Inflammatory macrophage treated with lipopolysaccharide for 4 hours (primary cell): ENCODE measurements around the gene RPS3.

ENCODE experiments used
- DNase-seq: peaks from one replicate; pipeline ENCODE4 v3.0.0-alpha.2; 2020

The RPS3 gene

GRCh38 chr11:75436806-75437205 is 37.5 kb downstream of the RPS3 start:
- DNase-seq: no peak

- DNase-seq: no peak
Measured at GRCh38 chr11:75437966-75438659, 38.8 kb downstream of the RPS3 start.

- no peak for DNase-seq
Measured at GRCh38 chr11:75439026-75439425, 39.7 kb downstream of the RPS3 start.

GRCh38 chr11:75439495-75440120 is 40.3 kb downstream of the RPS3 start:
- DNase-seq: no peak

GRCh38 chr11:75440960-75441803 is 41.9 kb downstream of the RPS3 start:
- DNase-seq: no peak

GRCh38 chr11:75441804-75442132 is 42.5 kb downstream of the RPS3 start:
- DNase-seq: no peak

- DNase-seq: no peak
Measured at GRCh38 chr11:75442161-75442885, 43.0 kb downstream of the RPS3 start.

GRCh38 chr11:75443043-75443442 is 43.7 kb downstream of the RPS3 start:
- DNase-seq: no peak

GRCh38 chr11:75445315-75445953 is 46.1 kb downstream of the RPS3 start:
- peak; percentile 43 for DNase-seq

GRCh38 chr11:75447415-75447814 is 48.1 kb downstream of the RPS3 start:
- DNase-seq: no peak

GRCh38 chr11:75449271-75449670 is 50.0 kb downstream of the RPS3 start:
- no peak for DNase-seq

GRCh38 chr11:75449776-75450175 is 50.5 kb downstream of the RPS3 start:
- no peak for DNase-seq

- DNase-seq: no peak
Measured at GRCh38 chr11:75450236-75450635, 50.9 kb downstream of the RPS3 start.

- DNase-seq: no peak
Measured at GRCh38 chr11:75450826-75451821, 51.8 kb downstream of the RPS3 start.

- DNase-seq: no peak
Measured at GRCh38 chr11:75453916-75454655, 54.8 kb downstream of the RPS3 start.

GRCh38 chr11:75454987-75455386 is 55.7 kb downstream of the RPS3 start:
- DNase-seq: no peak
